HCT116 (cell line): ENCODE data around the gene NIPA2. TPM values are rescaled to one million over a fixed set of nuclear protein-coding genes. Genes with fewer than 3 reads are reported as not detected.

Experiments
- ATAC-seq: fragments of 200-7000 bp; cut with Tn5 transposase; 2 replicates; pipeline ENCODE4 v1.9.1; 2020; ENCODE audit warnings: mild to moderate bottlenecking, moderate library complexity
- BruUV-seq: library from RNA; stranded (reverse); fragments of 400-500 nt; replicated peaks from 2 replicates; lab custom pipeline; 2021; lab: Mats Ljungman, UMichigan
- CTCF ChIA-PET: fragments of 300-600 bp; sonication (Branson Sonifier 250); formaldehyde crosslinking; loops from one replicate; lab custom pipeline; 2021; ENCODE audit warnings: antibody characterized with exemption; lab: Charles Lee
- POLR2A ChIA-PET: fragments of 300-600, 350-600 bp; sonication (Branson Sonifier 250); formaldehyde crosslinking; loops from one replicate; lab custom pipeline; 2021; ENCODE audit warnings: antibody characterized with exemption; lab: Charles Lee
- RAD21 ChIA-PET, 2 experiments: fragments of 300-600 bp; sonication (Branson Sonifier 250); formaldehyde crosslinking; loops; one replicate each; lab custom pipeline; 2023; ENCODE audit warnings: low total read pairs in 2 of 2; ENCODE audit not compliant: uncharacterized antibody in 2 of 2, unreplicated experiment in 2 of 2, low non-redundant PET in 1 of 2; lab: Charles Lee
- DNase-seq: peaks from one replicate; pipeline ENCODE4 v3.0.0-alpha.2; 2010; ENCODE audit warnings: low read depth, low spot score
- H2AFZ ChIP-seq: fragments of 200-600 bp; shearing (Covaris generic), sonication (generic); 2 replicates; pipeline ENCODE4 v1.6.1; 2017; ENCODE audit warnings: low read depth, mixed run types, mixed read lengths, antibody characterized with exemption, low read length; ENCODE audit not compliant: poor library complexity, severe bottlenecking
- H3K27ac ChIP-seq: 2 replicates; pipeline ENCODE4 v1.5.1; 2012; ENCODE audit warnings: low read depth, low read length
- H3K27me3 ChIP-seq: fragments of 200-600 bp; sonication (generic); 2 replicates; pipeline ENCODE4 v1.6.1; 2016; ENCODE audit warnings: mixed run types, low read length, mixed read lengths; ENCODE audit not compliant: insufficient read depth
- H3K36me3 ChIP-seq, 2 experiments: fragments of 200-500 bp in 1 of 2; fragments of 200-600 bp in 1 of 2; sonication (Bioruptor generic) in 1 of 2; sonication (generic) in 1 of 2; 2 replicates each; pipeline versions ENCODE4 v1.5.1 to v1.6.1; 2014 to 2016; ENCODE audit warnings: low read length in 2 of 2, inconsistent platforms in 1 of 2, mixed read lengths in 1 of 2, mixed run types in 1 of 2; ENCODE audit not compliant: insufficient read depth in 2 of 2, control insufficient read depth in 1 of 2
- H3K4me1 ChIP-seq, 2 experiments: fragments of 200-600 bp in 1 of 2; sonication (generic) in 1 of 2; 2 replicates each; pipeline versions ENCODE4 v1.5.1 to v1.6.1; 2012 to 2017; ENCODE audit warnings: low read length in 2 of 2, inconsistent platforms in 1 of 2, mild to moderate bottlenecking in 1 of 2, mixed read lengths in 1 of 2, mixed run types in 1 of 2, moderate library complexity in 1 of 2; ENCODE audit not compliant: insufficient read depth in 2 of 2, control insufficient read depth in 1 of 2
- H3K4me2 ChIP-seq: fragments of 200-600 bp; sonication (generic); 2 replicates; pipeline ENCODE4 v1.6.1; 2017; ENCODE audit warnings: mixed run types, low read length, mixed read lengths
- H3K4me3 ChIP-seq, 2 experiments: fragments of 200-600 bp in 1 of 2; sonication (generic) in 1 of 2; replicated peaks in 1 of 2; 2 replicates each; pipeline ENCODE4 v1.5.1; 2011 to 2016; ENCODE audit warnings: low read length in 2 of 2, control low read depth in 1 of 2, low read depth in 1 of 2, mild to moderate bottlenecking in 1 of 2, mixed read lengths in 1 of 2, mixed run types in 1 of 2
- H3K79me2 ChIP-seq: fragments of 200-600 bp; sonication (generic); 2 replicates; pipeline ENCODE4 v1.6.1; 2017; ENCODE audit warnings: mild to moderate bottlenecking, mixed run types, low read length, moderate library complexity, mixed read lengths; ENCODE audit not compliant: insufficient read depth
- H3K9ac ChIP-seq: fragments of 200-600 bp; sonication (generic); 2 replicates; pipeline ENCODE4 v1.6.1; 2016; ENCODE audit warnings: low read length, mixed read lengths
- H3K9me2 ChIP-seq: fragments of 200-600 bp; sonication (generic), shearing (Covaris generic); 2 replicates; pipeline ENCODE4 v1.6.1; 2017; ENCODE audit warnings: mixed run types, mild to moderate bottlenecking, moderate library complexity; ENCODE audit not compliant: insufficient read depth
- H3K9me3 ChIP-seq, 2 experiments: fragments of 200-500 bp in 1 of 2; fragments of 200-600 bp in 1 of 2; sonication (Bioruptor generic) in 1 of 2; sonication (generic) in 1 of 2; 2 replicates each; pipeline ENCODE4 v1.6.1; 2014 to 2017; ENCODE audit warnings: low read length in 2 of 2, mixed read lengths in 2 of 2, inconsistent platforms in 1 of 2, low read depth in 1 of 2, mild to moderate bottlenecking in 1 of 2, mixed run types in 1 of 2, moderate library complexity in 1 of 2; ENCODE audit not compliant: control insufficient read depth in 1 of 2, insufficient read depth in 1 of 2
- H4K20me1 ChIP-seq: fragments of 200-600 bp; sonication (generic), shearing (Covaris generic); 2 replicates; pipeline ENCODE4 v1.6.1; 2017; ENCODE audit warnings: mixed run types, mild to moderate bottlenecking, moderate library complexity; ENCODE audit not compliant: insufficient read depth
- ELF1 ChIP-seq: IDR thresholded peaks from 2 replicates; pipeline ENCODE4 v1.6.1; 2012; ENCODE audit warnings: low read depth, borderline replicate concordance
- POLR2AphosphoS5 ChIP-seq: IDR thresholded peaks from 2 replicates; pipeline ENCODE4 v1.6.1; 2011; ENCODE audit warnings: mild to moderate bottlenecking, low read depth, low read length, moderate library complexity
- SP1 ChIP-seq: IDR thresholded peaks from 2 replicates; pipeline ENCODE4 v1.6.1; 2012; ENCODE audit warnings: low read depth
- TCF7L2 ChIP-seq: IDR thresholded peaks from 2 replicates; pipeline ENCODE4 v1.7.0; 2011; ENCODE audit warnings: borderline replicate concordance, inconsistent platforms; ENCODE audit not compliant: insufficient read depth, insufficient read length; ENCODE audit errors: extremely low read depth
- intact Hi-C: fragments of 100-400 bp; cut with micrococcal nuclease; formaldehyde crosslinking; loops from 2 replicates; pipeline ENCODE4 v1.10.0; 2022
- total RNA-seq: library from RNA; stranded (reverse); gene quantifications from one replicate; pipeline ENCODE4 v1.2.1, GENCODE V29; 2021; ENCODE audit not compliant: unreplicated experiment

The NIPA2 gene
- total RNA-seq, 1 experiment from 2014 or later = 54.4 TPM

- Histone ChIP-seq H3K36me3 (peaks cover 21 to 38% of the 10 kb centered on the region in 2 experiments), H3K4me3 (no peak overlapping the region), H3K9ac (no peak overlapping the region), H3K27me3 (no peaks in the 10 kb centered on the region), H3K79me2 (peaks cover 46% of the 10 kb centered on the region), H3K4me1 (no peaks in the 10 kb centered on the region), H3K4me2 (no peak overlapping the region)
- intact Hi-C loops = no loop called here
- CTCF ChIA-PET = no interaction called here
- ATAC-seq = no peak
- BruUV-seq = no TSS peak
- TF ChIP-seq SP1 (no peak), ELF1 (no peak)
- TF ChIP-seq, all 23 proteins: peak for 0
- Histone ChIP-seq H4K20me1 (no peaks in the 10 kb centered on the region), H3K9me3 (no peaks in the 10 kb centered on the region), H3K9me2 (no peaks in the 10 kb centered on the region), H3K27ac (no peak overlapping the region), H2AFZ (no peak overlapping the region)
- DNase-seq = no peak
- POLR2A ChIA-PET = no interaction called here
- RAD21 ChIA-PET = no interaction called here
Measured at GRCh38 chr15:22855791-22856190, 17.3 kb downstream of the NIPA2 start.

- no peak overlapping the region for H3K27ac ChIP-seq
- peaks cover 45% of the 10 kb centered on the region for H3K79me2 ChIP-seq
- H3K4me1 ChIP-seq = no peaks in the 10 kb centered on the region
- no peaks in the 10 kb centered on the region for H3K9me2 ChIP-seq
- ChIA-PET RAD21 (no interaction called here), CTCF (no interaction called here), POLR2A (no interaction called here)
- BruUV-seq = no TSS peak
- H3K4me2 ChIP-seq = no peak overlapping the region
- H3K9ac ChIP-seq = no peak overlapping the region
- H4K20me1 ChIP-seq = no peaks in the 10 kb centered on the region
- H3K36me3 ChIP-seq = peaks cover 25 to 35% of the 10 kb centered on the region in 2 experiments
- intact Hi-C loops = no loop called here
- H3K4me3 ChIP-seq = no peak overlapping the region
- no peaks in the 10 kb centered on the region for H3K27me3 ChIP-seq
- TF ChIP-seq POLR2AphosphoS5 (no peak), TCF7L2 (no peak)
- TF ChIP-seq, all 23 proteins: peak for 0
- DNase-seq = no peak
- H3K9me3 ChIP-seq = no peaks in the 10 kb centered on the region
- no peak for ATAC-seq
- no peak overlapping the region for H2AFZ ChIP-seq
Measured at GRCh38 chr15:22856659-22857058, 18.2 kb downstream of the NIPA2 start.
